HG03196 (cell line): ENCODE measurements around the gene CBL.

Source experiments
- ATAC-seq: cut with Tn5 transposase; IDR thresholded peaks from one replicate; pipeline ENCODE4 v1.9.1; 2021; ENCODE audit not compliant: unreplicated experiment

Gene CBL

DNA sequence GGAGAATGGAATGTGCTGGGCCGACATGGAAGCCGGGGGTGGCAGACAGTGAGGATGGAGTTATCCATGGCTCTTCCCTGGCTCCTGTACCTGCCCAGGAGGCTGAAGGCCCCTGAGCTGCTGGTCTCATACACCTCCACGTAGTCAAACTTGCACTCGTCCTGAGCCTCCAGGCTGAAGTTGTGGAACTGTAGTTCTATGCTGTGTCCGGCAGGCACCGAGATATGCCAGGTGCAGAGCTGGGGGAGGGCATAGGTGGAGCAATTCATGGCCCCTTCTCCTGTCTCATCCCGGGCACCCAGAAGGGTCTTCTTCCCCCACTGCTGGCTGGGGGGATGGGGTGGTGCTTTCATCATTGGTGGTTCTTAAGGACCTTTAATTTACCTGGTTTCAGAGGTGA is 137.6 kb downstream of the CBL start:
- ATAC-seq = no peak

DNA sequence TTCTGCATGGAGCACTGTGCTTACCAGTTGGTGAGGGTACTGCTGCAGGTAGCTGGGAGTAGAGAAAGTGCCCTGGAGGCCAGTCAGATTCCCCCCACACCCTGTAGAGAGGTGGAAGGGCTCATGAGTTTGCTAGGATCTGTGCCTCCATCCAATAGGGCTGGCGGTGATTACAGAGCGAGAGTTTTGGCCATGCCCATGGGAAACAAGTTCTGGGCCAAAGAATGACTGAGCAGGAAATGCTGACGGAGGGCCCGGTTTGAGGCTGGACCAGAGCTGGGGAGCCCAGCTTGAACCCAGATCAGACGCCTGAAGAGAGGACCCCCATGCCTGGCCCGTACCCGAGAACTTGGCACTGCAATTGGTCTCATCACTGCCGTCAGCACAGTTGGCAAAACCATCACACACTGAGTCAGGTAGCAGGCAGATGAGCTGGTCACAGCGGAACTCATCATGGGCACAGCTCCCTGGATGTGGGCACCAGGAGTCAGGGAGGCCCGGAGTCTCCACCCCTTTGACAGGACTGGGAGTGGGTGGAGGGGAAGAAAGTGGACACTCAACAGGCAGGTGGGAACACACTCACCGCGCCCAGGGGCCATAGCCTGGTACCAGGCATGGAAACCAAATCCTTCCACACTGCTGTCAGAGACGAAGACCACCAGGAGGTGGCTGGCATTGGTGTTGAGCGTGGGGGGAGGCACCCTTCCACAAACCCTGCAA is 138.3 kb downstream of the CBL start:
- ATAC-seq = no peak

GRCh38 chr11:119345685-119346084 is 139.5 kb downstream of the CBL start:
- no peak for ATAC-seq

- ATAC-seq = no peak
These were observed 140.5 kb downstream of the CBL start, which contains the start of gene MFRP for GRCh38 chr11:119346605-119347004. TSS of gene MFRP (minus strand) at chr11:119346705. CDS start at chr11:119346513, 192 bp downstream.

- no peak for ATAC-seq
These were observed 141.1 kb downstream of the CBL start for GRCh38 chr11:119347242-119347641.

DNA sequence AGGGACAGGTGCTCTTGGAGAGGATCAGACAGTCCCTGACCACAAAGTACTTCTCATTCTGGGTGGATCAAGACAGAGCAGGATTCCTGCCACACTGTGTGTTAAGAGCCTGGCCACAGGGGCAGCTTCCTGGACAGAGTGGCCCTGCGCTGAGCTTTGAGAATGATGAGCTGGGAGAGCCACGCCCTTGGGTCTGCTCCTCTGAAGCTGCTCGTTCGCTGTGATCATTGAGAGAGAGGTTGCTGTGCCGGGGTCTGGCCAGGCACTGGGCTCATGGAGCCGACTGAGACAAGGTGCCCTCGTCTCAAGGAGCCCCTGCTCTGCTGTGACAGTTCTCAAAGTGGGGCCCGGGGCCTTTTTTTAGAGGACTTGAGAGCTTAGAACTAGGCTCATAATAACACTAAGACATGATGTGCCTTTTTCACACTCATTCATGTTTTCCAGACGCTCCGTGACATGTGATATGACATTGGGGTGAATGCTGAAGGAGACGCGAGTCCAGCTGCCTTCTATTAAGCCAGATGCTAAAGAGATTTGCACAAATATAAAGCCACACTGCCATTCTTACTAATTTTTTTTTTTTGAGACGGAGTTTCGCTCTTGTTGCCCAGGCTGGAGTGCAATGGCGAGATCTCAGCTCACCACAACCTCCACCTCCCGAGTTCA is 141.9 kb downstream of the CBL start:
- ATAC-seq = no peak

DNA sequence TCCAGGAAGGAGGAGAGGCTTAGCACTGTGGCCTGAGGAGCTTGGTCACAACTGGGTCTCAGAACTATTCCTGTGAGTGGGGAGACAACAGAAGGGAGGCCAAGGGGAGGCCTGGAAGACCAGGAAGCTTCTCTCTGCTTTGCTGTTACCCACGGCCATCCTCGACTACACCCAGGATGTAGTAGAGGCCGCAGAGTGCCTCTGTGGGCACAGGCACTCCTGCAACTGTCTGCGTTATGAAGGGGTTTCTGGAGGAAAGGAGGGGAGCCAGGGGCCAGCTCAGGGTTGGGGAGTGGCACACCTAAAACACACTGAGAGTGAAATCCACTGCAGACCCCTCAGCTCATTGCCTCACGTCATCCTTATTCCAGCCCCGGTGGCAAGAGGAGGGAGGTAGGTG is 144.2 kb downstream of the CBL start:
- no peak for ATAC-seq

DNA sequence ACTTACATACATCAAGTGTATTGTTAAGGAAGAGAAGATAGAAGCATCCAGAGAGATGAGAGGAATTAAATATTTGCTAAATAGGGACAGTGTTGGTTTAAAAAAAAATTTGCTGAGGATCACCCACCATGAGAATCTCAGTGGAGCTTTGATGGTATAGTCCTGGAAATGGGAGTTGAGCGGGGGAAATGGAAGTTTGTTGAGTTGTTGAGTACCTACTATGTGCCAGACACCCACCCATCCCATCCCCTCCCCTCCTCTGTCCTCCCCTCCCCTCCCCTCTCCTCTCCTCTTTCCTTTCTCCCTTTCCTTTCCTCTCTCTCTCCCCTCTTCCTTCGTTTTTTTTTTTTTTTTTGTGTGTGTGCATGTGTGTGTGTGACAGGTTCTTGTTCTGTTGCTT is 145.1 kb downstream of the CBL start:
- no peak for ATAC-seq

GRCh38 chr11:119352857-119353260 is 146.7 kb downstream of the CBL start:
- ATAC-seq = no peak

GRCh38 chr11:119355091-119355843 is 149.1 kb downstream of the CBL start:
- no peak for ATAC-seq

GRCh38 chr11:119356349-119357031 is 150.4 kb downstream of the CBL start:
- ATAC-seq = peak; percentile 56

DNA sequence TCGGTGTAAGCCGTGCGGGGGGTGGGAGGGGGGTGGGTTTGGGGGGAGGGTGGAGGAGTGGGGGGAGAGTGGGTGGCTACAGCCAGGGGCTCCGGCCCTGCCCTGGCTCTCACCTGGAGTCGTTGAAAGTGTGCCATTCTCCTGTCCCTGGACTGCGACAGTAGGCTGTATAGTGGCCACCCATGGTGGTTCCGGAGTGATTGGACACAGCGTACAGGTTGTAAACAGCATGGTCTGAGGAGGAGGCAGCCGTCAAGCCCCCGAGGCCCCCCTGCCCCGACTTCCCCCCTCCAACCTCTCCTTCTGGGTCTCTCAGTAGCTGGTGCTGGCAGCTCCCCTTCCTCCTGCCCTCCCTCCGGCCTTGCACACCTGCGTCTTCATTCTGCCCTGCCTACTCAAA is 150.9 kb downstream of the CBL start:
- ATAC-seq = no peak
